Neutrophil (primary cell): ENCODE measurements around the gene CHURC1.

Source experiments
- H3K27ac ChIP-seq: fragments of 200-600 bp; sonication (generic); 2 replicates; pipeline ENCODE4 v1.5.1; 2016; ENCODE audit warnings: mild to moderate bottlenecking, moderate library complexity
- H3K27me3 ChIP-seq: fragments of 200-600 bp; sonication (generic); 2 replicates; pipeline ENCODE4 v1.6.0; 2016; ENCODE audit warnings: mild to moderate bottlenecking
- H3K36me3 ChIP-seq: fragments of 200-600 bp; sonication (generic); 2 replicates; pipeline ENCODE4 v1.5.1; 2017
- H3K4me1 ChIP-seq, 2 experiments: fragments of 200-600 bp in 1 of 2; sonication (generic) in 1 of 2; 1 replicate in 1 of 2; 2 replicates in 1 of 2; pipeline versions ENCODE4 v1.5.1 to v1.6.1; 2013 to 2016; ENCODE audit warnings: low read depth in 1 of 2, low read length in 1 of 2, mild to moderate bottlenecking in 1 of 2, moderate library complexity in 1 of 2; ENCODE audit not compliant: control insufficient read depth in 1 of 2, insufficient read depth in 1 of 2
- H3K4me3 ChIP-seq, 2 experiments: fragments of 200-600 bp in 1 of 2; sonication (generic) in 1 of 2; 1 replicate in 1 of 2; 2 replicates in 1 of 2; pipeline ENCODE4 v1.5.1; 2013 to 2016; ENCODE audit warnings: low read depth in 1 of 2, low read length in 1 of 2, mild to moderate bottlenecking in 1 of 2, moderate library complexity in 1 of 2
- H3K9me3 ChIP-seq: fragments of 200-600 bp; sonication (generic); 2 replicates; pipeline ENCODE4 v1.5.1; 2016
- CTCF ChIP-seq: fragments of 200-600 bp; sonication (generic); IDR thresholded peaks from 2 replicates; pipeline ENCODE4 v1.5.1; 2016; ENCODE audit warnings: antibody characterized with exemption

The CHURC1 gene

GRCh38 chr14:64958743-64959142 is 44.5 kb downstream of the CHURC1 start:
- H3K27me3 ChIP-seq: no peaks in the 10 kb centered on the region
- peaks cover 0 to 8% of the 10 kb centered on the region in 2 experiments for H3K4me1 ChIP-seq
- no peak for TF ChIP-seq CTCF
- peaks cover 4% of the 10 kb centered on the region for H3K36me3 ChIP-seq
- no peaks in the 10 kb centered on the region for H3K9me3 ChIP-seq
- no peak overlapping the region for H3K4me3 ChIP-seq
- H3K27ac ChIP-seq: no peak overlapping the region

DNA sequence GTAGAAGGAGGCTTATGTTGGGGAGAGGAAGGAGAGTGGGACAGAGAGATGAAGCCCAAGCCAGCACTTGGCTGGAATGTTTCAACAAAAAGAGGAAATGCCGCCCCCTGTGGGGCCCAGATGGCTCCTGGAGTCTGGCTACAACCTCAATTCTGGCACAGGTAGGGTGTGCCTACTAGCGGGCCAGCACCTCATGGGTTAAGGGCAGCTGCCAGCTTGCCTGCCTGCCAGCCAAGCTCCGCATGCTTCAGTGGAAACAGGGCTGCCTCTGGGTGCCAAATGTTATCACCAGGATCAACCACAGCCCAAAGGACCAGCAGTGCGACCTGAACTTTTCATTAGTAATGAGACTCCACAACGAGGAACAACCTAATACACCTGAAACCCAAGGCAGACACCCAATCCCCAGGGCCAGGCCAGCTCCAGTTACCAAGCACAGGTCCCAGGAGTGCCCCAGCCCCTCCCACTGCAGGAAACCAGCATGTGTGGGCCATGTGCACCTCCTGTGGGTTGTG is 46.6 kb downstream of the CHURC1 start:
- TF ChIP-seq CTCF: no peak
- Histone ChIP-seq H3K4me3 (no peak overlapping the region), H3K4me1 (peaks cover 0 to 8% of the 10 kb centered on the region in 2 experiments), H3K9me3 (no peaks in the 10 kb centered on the region), H3K36me3 (peaks cover 3% of the 10 kb centered on the region), H3K27ac (no peak overlapping the region), H3K27me3 (no peaks in the 10 kb centered on the region)

GRCh38 chr14:64963611-64964010 is 49.4 kb downstream of the CHURC1 start:
- H3K36me3 ChIP-seq: no peaks in the 10 kb centered on the region
- H3K4me3 ChIP-seq: no peak overlapping the region
- no peak overlapping the region for H3K27ac ChIP-seq
- peaks cover 0 to 8% of the 10 kb centered on the region in 2 experiments for H3K4me1 ChIP-seq
- TF ChIP-seq CTCF: no peak
- H3K9me3 ChIP-seq: no peaks in the 10 kb centered on the region
- H3K27me3 ChIP-seq: no peaks in the 10 kb centered on the region

DNA sequence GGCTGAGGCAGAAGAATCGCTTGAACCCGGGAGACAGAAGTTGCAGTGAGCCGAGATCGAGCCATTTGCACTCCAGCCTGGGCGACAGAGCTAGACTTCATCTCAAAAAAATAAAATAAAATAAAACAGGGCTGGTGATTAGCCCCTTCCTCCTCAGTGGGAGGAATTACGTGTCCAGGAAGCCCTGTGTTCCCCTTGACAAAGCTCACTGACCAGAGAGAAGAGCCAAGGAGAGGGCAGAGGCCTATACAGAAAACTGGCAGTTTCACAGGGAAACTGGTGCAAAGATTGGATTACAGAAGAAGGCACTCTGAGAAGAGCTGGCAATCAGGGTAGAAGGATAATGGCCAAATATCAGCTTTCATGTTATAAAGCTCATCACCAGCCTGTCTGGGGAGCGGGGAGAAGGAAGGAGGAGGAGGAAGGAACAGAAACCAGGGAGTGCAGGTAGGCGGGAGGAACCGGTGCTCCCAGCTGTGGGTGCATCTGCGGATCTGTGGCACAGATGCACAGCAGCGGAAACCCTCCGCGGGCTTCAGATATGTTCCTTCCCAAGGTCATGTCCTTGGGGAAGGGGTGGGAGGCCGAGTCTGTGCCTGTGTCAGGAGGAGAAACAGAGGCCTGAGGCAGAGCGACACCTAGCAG is 51.2 kb downstream of the CHURC1 start:
- Histone ChIP-seq H3K4me1 (peaks cover 0 to 5% of the 10 kb centered on the region in 2 experiments), H3K27me3 (peaks cover 15% of the 10 kb centered on the region), H3K4me3 (no peak overlapping the region), H3K27ac (no peak overlapping the region), H3K36me3 (no peaks in the 10 kb centered on the region), H3K9me3 (no peaks in the 10 kb centered on the region)
- TF ChIP-seq CTCF: no peak

DNA sequence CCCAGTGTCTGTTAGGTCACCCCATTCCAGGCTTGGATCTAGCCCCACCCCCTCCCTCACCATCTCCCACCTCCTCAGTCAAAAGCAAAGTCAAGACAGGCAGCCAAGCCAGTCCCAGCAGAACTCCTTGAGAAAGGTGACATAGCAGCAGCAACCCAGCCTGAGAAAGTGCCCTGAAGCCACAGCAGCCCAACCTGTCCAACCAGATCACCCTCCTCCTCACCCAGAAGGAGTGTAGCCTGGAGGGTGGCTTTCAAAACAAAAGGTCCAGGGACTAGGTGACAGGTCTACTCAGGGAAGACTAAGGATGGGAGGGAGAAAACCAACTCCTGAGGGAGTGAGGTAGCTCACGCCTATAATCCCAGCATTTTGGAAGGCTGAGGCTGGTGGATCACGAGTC is 52.7 kb downstream of the CHURC1 start:
- H3K4me1 ChIP-seq: peaks cover 7 to 9% of the 10 kb centered on the region in 2 experiments
- no peak overlapping the region for H3K4me3 ChIP-seq
- TF ChIP-seq CTCF: no peak
- H3K27me3 ChIP-seq: peaks cover 30% of the 10 kb centered on the region
- H3K36me3 ChIP-seq: no peaks in the 10 kb centered on the region
- H3K27ac ChIP-seq: no peak overlapping the region
- H3K9me3 ChIP-seq: no peaks in the 10 kb centered on the region
